NCI-H226 (cell line): ENCODE data around the gene RBM34.
"Not testable (repeated sequence)": the region's sequence is repeated elsewhere in the genome, so short reads cannot be mapped to it uniquely, and the experiment has no call there.

Experiments used
- DNase-seq: peaks from one replicate; pipeline ENCODE4 v3.0.0-alpha.2; 2015

The RBM34 gene

GRCh38 chr1:235160957-235161684, at the start of gene RBM34:
Gene RBM34, minus strand, starts transcription at chr1:235161250. Its CDS starts 24 bp downstream, at chr1:235161226.
- DNase-seq, result peak; percentile 65

GRCh38 chr1:235207209-235207565, 46.1 kb upstream of the RBM34 start:
- no peak for DNase-seq

- DNase-seq, result no peak
Observed at GRCh38 chr1:235206533-235207208, 45.6 kb upstream of the RBM34 start.

GRCh38 chr1:235205687-235206086, 44.6 kb upstream of the RBM34 start:
- no peak for DNase-seq

GRCh38 chr1:235203428-235203827, 42.4 kb upstream of the RBM34 start:
- no peak for DNase-seq

- DNase-seq, result not testable (repeated sequence)
Observed at GRCh38 chr1:235202447-235202846, 41.4 kb upstream of the RBM34 start.

GRCh38 chr1:235199441-235199840, 38.4 kb upstream of the RBM34 start:
- DNase-seq, result no peak

- no peak for DNase-seq
Observed at GRCh38 chr1:235190431-235190830, 29.4 kb upstream of the RBM34 start.

GRCh38 chr1:235187316-235187715, 26.3 kb upstream of the RBM34 start:
- no peak for DNase-seq

- no peak for DNase-seq
Observed at GRCh38 chr1:235181561-235182245, 20.7 kb upstream of the RBM34 start.

- no peak for DNase-seq
Observed at GRCh38 chr1:235180916-235181460, 19.9 kb upstream of the RBM34 start.

GRCh38 chr1:235176486-235176885, 15.4 kb upstream of the RBM34 start:
- no peak for DNase-seq

GRCh38 chr1:235169986-235170385, 8.9 kb upstream of the RBM34 start:
- no peak for DNase-seq

- DNase-seq, result no peak
Observed at GRCh38 chr1:235168375-235168774, 7.3 kb upstream of the RBM34 start.

GRCh38 chr1:235161685-235162327, 756 bp upstream of the RBM34 start:
- no peak for DNase-seq

GRCh38 chr1:235160383-235160956, 580 bp downstream of the RBM34 start:
- no peak for DNase-seq

GRCh38 chr1:235159930-235160329, 1.1 kb downstream of the RBM34 start:
- DNase-seq, result not testable (repeated sequence)

- DNase-seq, result not testable (repeated sequence)
Observed at GRCh38 chr1:235159284-235159683, 1.8 kb downstream of the RBM34 start.

GRCh38 chr1:235158680-235159079, 2.4 kb downstream of the RBM34 start:
- no peak for DNase-seq

- no peak for DNase-seq
Observed at GRCh38 chr1:235157150-235157549, 3.9 kb downstream of the RBM34 start.

GRCh38 chr1:235156740-235157139, 4.3 kb downstream of the RBM34 start:
- no peak for DNase-seq

GRCh38 chr1:235156265-235156664, 4.8 kb downstream of the RBM34 start:
- no peak for DNase-seq

- DNase-seq, result no peak
Observed at GRCh38 chr1:235152235-235152634, 8.8 kb downstream of the RBM34 start.
